Ovary (tissue), 3 donors: ENCODE data around the gene ANKDD1A.

Experiments
- EP300 ChIP-seq: sonication (generic); formaldehyde crosslinking; IDR thresholded peaks from one replicate; pipeline ENCODE4 v1.6.1; 2017; ENCODE audit warnings: antibody characterized with exemption
- TF ChIP-seq, protein P1 (sequence below), 3 donors: fragments of 450-650 bp in 2 of 3; fragments of 200-600 bp in 1 of 3; IDR thresholded peaks; one replicate each; pipeline versions ENCODE4 v1.5.1 to v1.8.0; 2016 to 2022; ENCODE audit warnings: antibody characterized with exemption in 3 of 3, mild to moderate bottlenecking in 1 of 3
- donor health status: DM: no; HTN: no; CAD: no.

DNA sequence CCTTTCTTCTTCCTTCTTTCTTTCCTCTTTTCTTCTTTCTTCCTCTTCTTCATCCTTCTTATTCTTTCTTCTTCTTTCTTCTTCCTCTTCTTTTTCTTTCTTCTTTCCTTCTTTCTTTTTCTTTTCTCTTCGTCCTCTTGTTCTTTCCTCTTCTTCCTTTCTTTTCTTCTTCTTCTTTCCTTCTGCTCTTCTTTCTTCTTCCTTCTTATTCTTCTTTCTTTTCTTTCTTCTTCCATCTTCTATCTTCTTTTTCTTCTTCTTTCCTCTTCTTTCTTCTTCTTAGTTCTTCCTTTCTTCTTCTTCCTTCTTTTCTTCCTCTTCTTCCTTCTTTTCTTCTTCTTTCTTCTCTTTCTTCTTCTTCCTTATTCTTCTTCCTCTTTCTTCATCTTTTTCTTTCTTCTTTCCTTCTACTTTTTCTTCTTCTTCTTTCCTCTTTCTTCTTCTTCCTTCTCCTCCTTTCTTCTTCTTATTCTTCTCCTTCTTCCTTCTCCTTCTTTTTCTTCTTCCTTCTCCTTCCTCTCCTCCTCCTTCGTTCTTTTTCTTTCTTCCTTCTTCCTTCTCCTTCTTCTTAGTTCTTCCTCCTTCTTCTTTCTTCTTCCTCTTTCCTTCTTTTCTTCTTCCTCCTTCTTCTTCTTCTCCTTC is 40.2 kb downstream of the ANKDD1A start:
- TF ChIP-seq, protein P1, sequence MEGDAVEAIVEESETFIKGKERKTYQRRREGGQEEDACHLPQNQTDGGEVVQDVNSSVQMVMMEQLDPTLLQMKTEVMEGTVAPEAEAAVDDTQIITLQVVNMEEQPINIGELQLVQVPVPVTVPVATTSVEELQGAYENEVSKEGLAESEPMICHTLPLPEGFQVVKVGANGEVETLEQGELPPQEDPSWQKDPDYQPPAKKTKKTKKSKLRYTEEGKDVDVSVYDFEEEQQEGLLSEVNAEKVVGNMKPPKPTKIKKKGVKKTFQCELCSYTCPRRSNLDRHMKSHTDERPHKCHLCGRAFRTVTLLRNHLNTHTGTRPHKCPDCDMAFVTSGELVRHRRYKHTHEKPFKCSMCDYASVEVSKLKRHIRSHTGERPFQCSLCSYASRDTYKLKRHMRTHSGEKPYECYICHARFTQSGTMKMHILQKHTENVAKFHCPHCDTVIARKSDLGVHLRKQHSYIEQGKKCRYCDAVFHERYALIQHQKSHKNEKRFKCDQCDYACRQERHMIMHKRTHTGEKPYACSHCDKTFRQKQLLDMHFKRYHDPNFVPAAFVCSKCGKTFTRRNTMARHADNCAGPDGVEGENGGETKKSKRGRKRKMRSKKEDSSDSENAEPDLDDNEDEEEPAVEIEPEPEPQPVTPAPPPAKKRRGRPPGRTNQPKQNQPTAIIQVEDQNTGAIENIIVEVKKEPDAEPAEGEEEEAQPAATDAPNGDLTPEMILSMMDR (IDR thresholded peaks at IDR 0.05): no peak
- TF ChIP-seq EP300: no peak
